GM21825 (cell line): ENCODE data around the gene GSTT2.
"Not testable (repeated sequence)": the region's sequence is repeated elsewhere in the genome, so short reads cannot be mapped to it uniquely, and the experiment has no call there.

ENCODE experiments used
- ATAC-seq: cut with Tn5 transposase; IDR thresholded peaks from one replicate; pipeline ENCODE4 v1.9.1; 2021; ENCODE audit warnings: mild to moderate bottlenecking, moderate library complexity; ENCODE audit not compliant: unreplicated experiment

GSTT2 gene

GRCh38 chr22:23971927-23972326, 8.0 kb upstream of the GSTT2 start:
- not testable (repeated sequence) for ATAC-seq

- ATAC-seq, result peak; percentile 85
Measured at GRCh38 chr22:23974345-23974744, 5.6 kb upstream of the GSTT2 start, which contains the start of gene DDT. Gene DDT, minus strand, starts transcription at chr22:23974441. Its CDS starts 27 bp downstream, at chr22:23974414.

GRCh38 chr22:23974836-23975352, 5.0 kb upstream of the GSTT2 start:
- ATAC-seq, result peak; percentile 27

GRCh38 chr22:23977304-23977703, 2.6 kb upstream of the GSTT2 start:
- ATAC-seq, result not testable (repeated sequence)

- ATAC-seq, result not testable (repeated sequence)
Measured at GRCh38 chr22:23980567-23980966, 633 bp downstream of the GSTT2 start.

GRCh38 chr22:23984430-23984829, 4.5 kb downstream of the GSTT2 start:
- no peak for ATAC-seq

GRCh38 chr22:23986089-23986488, 6.2 kb downstream of the GSTT2 start:
- not testable (repeated sequence) for ATAC-seq

- ATAC-seq, result not testable (repeated sequence)
Measured at GRCh38 chr22:23986538-23987178, 6.7 kb downstream of the GSTT2 start.

- ATAC-seq, result not testable (repeated sequence)
Measured at GRCh38 chr22:23989583-23990244, 9.8 kb downstream of the GSTT2 start.

GRCh38 chr22:23993080-23993479, 13.1 kb downstream of the GSTT2 start:
- not testable (repeated sequence) for ATAC-seq

- not testable (repeated sequence) for ATAC-seq
Measured at GRCh38 chr22:23993581-23994177, 13.7 kb downstream of the GSTT2 start.

- no peak for ATAC-seq
Measured at GRCh38 chr22:23997092-23997491, 17.2 kb downstream of the GSTT2 start.

- not testable (repeated sequence) for ATAC-seq
Measured at GRCh38 chr22:23999779-24000178, 19.8 kb downstream of the GSTT2 start.

GRCh38 chr22:24001314-24001713, 21.4 kb downstream of the GSTT2 start:
- ATAC-seq, result no peak

GRCh38 chr22:24002272-24002671, 22.3 kb downstream of the GSTT2 start:
- ATAC-seq, result no peak

GRCh38 chr22:24002851-24003250, 22.9 kb downstream of the GSTT2 start:
- no peak for ATAC-seq

GRCh38 chr22:24003887-24004286, 24.0 kb downstream of the GSTT2 start:
- ATAC-seq, result no peak

GRCh38 chr22:24005201-24005600, 25.3 kb downstream of the GSTT2 start, which contains the start of gene GSTT4:
Gene GSTT4, minus strand, starts transcription at chr22:24005453. Its CDS starts 97 bp downstream, at chr22:24005356.
- ATAC-seq, result no peak

GRCh38 chr22:24006207-24006913, 26.4 kb downstream of the GSTT2 start:
- ATAC-seq, result no peak

- no peak for ATAC-seq
Measured at GRCh38 chr22:24006914-24007214, 26.9 kb downstream of the GSTT2 start.
